ENCODE measurements around the gene HNRNPA3. TPM values are rescaled to one million over a fixed set of nuclear protein-coding genes. Genes with fewer than 3 reads are reported as not detected.

Gene HNRNPA3
- total RNA-seq = 100 to 1,000 TPM; 329 to 350 TPM

- peak within 1 kb of the TSS; percentile 92 for H3K4me3 Mint-ChIP-seq
- POLR2A ChIA-PET = interaction anchor here (0.6 to 1.7 kb wide), 23 partner anchors 9 to 181 kb away, joined by 3 to 84 read pairs (median 5); partner anchors contain the start of gene NFE2L2
- no peaks in the 10 kb centered on the region for H3K27me3 Mint-ChIP-seq (ENCODE audit: low read depth)
- H3K27ac Mint-ChIP-seq = peak within 1 kb of the TSS; percentile 99
- peak; percentile 100 for DNase-seq
- H3K4me1 Mint-ChIP-seq (ENCODE audit: low read depth) = peaks cover 42% of the 10 kb centered on the region
- ATAC-seq = peak; percentile 88
- peaks cover 45% of the 10 kb centered on the region for H3K36me3 Mint-ChIP-seq (ENCODE audit: low read depth)
- CTCF ChIA-PET = interaction anchor here (0.7 to 1.7 kb wide), 13 partner anchors 11 to 181 kb away, joined by 3 to 21 read pairs (median 4); no protein-coding TSS in a partner anchor
- no peaks in the 10 kb centered on the region for H3K9me3 Mint-ChIP-seq (ENCODE audit: insufficient read depth)
Observed at GRCh38 chr2:177212106-177212890, at the start of gene HNRNPA3. HNRNPA3 (plus strand) TSS chr2:177212794; CDS start chr2:177212800, 6 bp downstream.

DNA sequence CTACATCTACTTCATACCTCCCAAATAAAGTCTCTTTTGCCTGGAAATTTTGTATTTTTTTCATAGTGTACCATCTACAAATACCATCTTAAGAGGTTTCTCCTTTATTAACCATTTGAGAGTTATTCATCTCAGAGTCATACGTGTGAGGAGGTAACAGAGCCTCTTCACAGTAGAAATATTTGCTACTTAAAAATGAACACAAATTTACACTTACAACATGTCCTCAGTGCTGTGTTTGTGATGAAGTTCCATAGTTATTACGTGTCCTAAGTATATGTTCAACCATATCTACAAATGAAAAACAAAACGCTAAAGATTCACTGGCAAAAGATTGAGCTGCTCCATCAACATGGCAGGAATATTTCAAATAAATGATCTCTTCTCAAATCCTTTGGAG, 48.5 kb upstream of the HNRNPA3 start:
- Mint-ChIP-seq H3K9me3 (ENCODE audit: insufficient read depth) (no peaks in the 10 kb centered on the region), H3K36me3 (ENCODE audit: low read depth) (no peaks in the 10 kb centered on the region), H3K4me3 (no peak overlapping the region), H3K27ac (no peak overlapping the region), H3K4me1 (ENCODE audit: low read depth) (peaks cover 25% of the 10 kb centered on the region), H3K27me3 (ENCODE audit: low read depth) (peaks cover 10% of the 10 kb centered on the region)
- ChIA-PET POLR2A (interaction anchor here (0.9 to 3.7 kb wide), 5 partner anchors 48 to 170 kb away, joined by 3 to 58 read pairs (median 4); partner anchors contain the start of genes HNRNPA3 and NFE2L2), CTCF (interaction anchor here (0.7 to 7.7 kb wide), 58 partner anchors 9 to 1037 kb away, joined by 3 to 217 read pairs (median 7); partner anchors contain the start of genes AGPS, HNRNPA3 and NFE2L2)
- ATAC-seq = no peak
- no peak for DNase-seq

- ChIA-PET POLR2A (interaction anchor here (0.6 to 3.7 kb wide), 8 partner anchors 40 to 169 kb away, joined by 3 to 58 read pairs (median 4); partner anchors contain the start of genes HNRNPA3 and NFE2L2), CTCF (interaction anchor here (0.6 to 7.7 kb wide), 88 partner anchors 9 to 1037 kb away, joined by 3 to 217 read pairs (median 5); partner anchors contain the start of genes AGPS, HNRNPA3 and NFE2L2)
- peak; percentile 79 for ATAC-seq
- Mint-ChIP-seq H3K9me3 (ENCODE audit: insufficient read depth) (no peaks in the 10 kb centered on the region), H3K4me3 (no peak overlapping the region), H3K4me1 (ENCODE audit: low read depth) (peaks cover 29% of the 10 kb centered on the region), H3K27ac (no peak overlapping the region), H3K27me3 (ENCODE audit: low read depth) (peaks cover 10% of the 10 kb centered on the region), H3K36me3 (ENCODE audit: low read depth) (no peaks in the 10 kb centered on the region)
- DNase-seq = peak; percentile 86
Observed at GRCh38 chr2:177164584-177165052, 48.0 kb upstream of the HNRNPA3 start.

GRCh38 chr2:177165061-177165583, 47.5 kb upstream of the HNRNPA3 start:
- H3K4me1 Mint-ChIP-seq (ENCODE audit: low read depth) = peaks cover 34% of the 10 kb centered on the region
- no peak for DNase-seq
- ChIA-PET CTCF (interaction anchor here (0.6 to 7.7 kb wide), 83 partner anchors 10 to 617 kb away, joined by 3 to 217 read pairs (median 5); partner anchors contain the start of genes AGPS, HNRNPA3 and NFE2L2), POLR2A (interaction anchor here (0.6 to 3.7 kb wide), 10 partner anchors 39 to 169 kb away, joined by 3 to 58 read pairs (median 4); partner anchors contain the start of genes HNRNPA3 and NFE2L2)
- ATAC-seq = peak; percentile 16
- no peak overlapping the region for H3K4me3 Mint-ChIP-seq
- H3K36me3 Mint-ChIP-seq (ENCODE audit: low read depth) = no peaks in the 10 kb centered on the region
- H3K27me3 Mint-ChIP-seq (ENCODE audit: low read depth) = peaks cover 10% of the 10 kb centered on the region
- no peak overlapping the region for H3K27ac Mint-ChIP-seq
- no peaks in the 10 kb centered on the region for H3K9me3 Mint-ChIP-seq (ENCODE audit: insufficient read depth)

- POLR2A ChIA-PET = interaction anchor here (0.9 to 3.7 kb wide), 7 partner anchors 46 to 165 kb away, joined by 3 to 58 read pairs (median 4); partner anchors contain the start of genes HNRNPA3 and NFE2L2
- Mint-ChIP-seq H3K27me3 (ENCODE audit: low read depth) (peaks cover 7% of the 10 kb centered on the region), H3K4me1 (ENCODE audit: low read depth) (peaks cover 39% of the 10 kb centered on the region), H3K9me3 (ENCODE audit: insufficient read depth) (no peaks in the 10 kb centered on the region), H3K27ac (peak overlapping the region; percentile 71), H3K36me3 (ENCODE audit: low read depth) (no peaks in the 10 kb centered on the region), H3K4me3 (peak overlapping the region; percentile 57)
- CTCF ChIA-PET = interaction anchor here (0.8 to 7.7 kb wide), 41 partner anchors 11 to 600 kb away, joined by 3 to 217 read pairs (median 9); partner anchors contain the start of genes AGPS, HNRNPA3 and NFE2L2
- DNase-seq (no peak), ATAC-seq (peak; percentile 42)
Observed at GRCh38 chr2:177165721-177166711, 46.6 kb upstream of the HNRNPA3 start.

DNA sequence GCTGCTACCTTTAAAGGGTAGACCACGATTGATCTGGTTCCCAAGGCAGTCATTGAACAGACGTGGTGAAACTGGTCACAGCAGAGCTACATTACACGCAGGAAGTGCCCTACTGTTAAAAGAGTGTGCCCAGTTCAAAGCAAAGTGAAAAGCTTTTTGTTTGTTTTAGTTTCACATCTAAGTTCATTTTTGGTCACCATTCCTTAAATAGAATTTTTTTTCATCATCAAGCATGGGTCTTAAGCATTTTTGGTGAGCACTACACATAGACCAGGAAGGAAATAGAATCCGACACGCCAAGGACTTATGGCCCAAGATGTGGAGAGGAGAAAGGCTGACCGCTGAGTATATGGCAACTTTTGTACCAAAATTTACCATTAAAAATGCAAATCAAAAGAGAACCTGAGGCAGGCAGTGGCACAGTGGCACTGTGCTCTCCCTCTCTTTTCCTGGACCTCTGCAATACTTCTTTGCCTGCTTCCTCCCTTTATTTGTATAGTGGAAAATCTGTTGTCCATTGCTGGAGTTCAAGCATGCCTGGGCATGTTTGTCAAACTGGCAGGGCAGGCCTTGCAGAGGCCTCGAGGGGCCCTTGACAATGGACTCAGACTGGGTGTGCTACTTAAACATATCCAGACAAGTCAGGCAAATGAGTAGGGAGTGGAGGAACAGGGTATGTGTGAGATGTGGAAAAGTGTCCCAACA, 42.6 kb upstream of the HNRNPA3 start:
- peaks cover 3% of the 10 kb centered on the region for H3K27me3 Mint-ChIP-seq (ENCODE audit: low read depth)
- ChIA-PET CTCF (interaction anchor here (0.8 to 2.4 kb wide), 13 partner anchors 9 to 242 kb away, joined by 3 to 9 read pairs (median 3); partner anchors contain the start of genes HNRNPA3 and NFE2L2), POLR2A (interaction anchor here (0.9 to 1.8 kb wide), 3 partner anchors 27 to 94 kb away, joined by 3 to 10 read pairs (median 5); partner anchors contain the start of genes HNRNPA3 and NFE2L2)
- H3K36me3 Mint-ChIP-seq (ENCODE audit: low read depth) = no peaks in the 10 kb centered on the region
- H3K4me3 Mint-ChIP-seq = no peak overlapping the region
- peaks cover 37% of the 10 kb centered on the region for H3K4me1 Mint-ChIP-seq (ENCODE audit: low read depth)
- peak overlapping the region; percentile 66 for H3K27ac Mint-ChIP-seq
- DNase-seq = peak; percentile 37
- no peaks in the 10 kb centered on the region for H3K9me3 Mint-ChIP-seq (ENCODE audit: insufficient read depth)
- peak; percentile 67 for ATAC-seq

- no peak for ATAC-seq
Observed at GRCh38 chr2:177171418-177171865, 41.2 kb upstream of the HNRNPA3 start.

GRCh38 chr2:177172034-177172880, 40.3 kb upstream of the HNRNPA3 start:
- no peaks in the 10 kb centered on the region for H3K36me3 Mint-ChIP-seq (ENCODE audit: low read depth)
- peaks cover 24% of the 10 kb centered on the region for H3K4me1 Mint-ChIP-seq (ENCODE audit: low read depth)

More at GRCh38 chr2:177171418-177171865, 41.2 kb upstream of the HNRNPA3 start:
- Mint-ChIP-seq H3K4me3 (no peak overlapping the region), H3K27ac (no peak overlapping the region), H3K4me1 (ENCODE audit: low read depth) (peaks cover 28% of the 10 kb centered on the region), H3K9me3 (ENCODE audit: insufficient read depth) (no peaks in the 10 kb centered on the region), H3K27me3 (ENCODE audit: low read depth) (peaks cover 7% of the 10 kb centered on the region), H3K36me3 (ENCODE audit: low read depth) (no peaks in the 10 kb centered on the region)
- no peak for DNase-seq
- ChIA-PET CTCF (interaction anchor here (0.7 to 1.1 kb wide), 2 partner anchors 10 to 163 kb away, joined by 3 to 4 read pairs; no protein-coding TSS in a partner anchor), POLR2A (no interaction called here)

DNA sequence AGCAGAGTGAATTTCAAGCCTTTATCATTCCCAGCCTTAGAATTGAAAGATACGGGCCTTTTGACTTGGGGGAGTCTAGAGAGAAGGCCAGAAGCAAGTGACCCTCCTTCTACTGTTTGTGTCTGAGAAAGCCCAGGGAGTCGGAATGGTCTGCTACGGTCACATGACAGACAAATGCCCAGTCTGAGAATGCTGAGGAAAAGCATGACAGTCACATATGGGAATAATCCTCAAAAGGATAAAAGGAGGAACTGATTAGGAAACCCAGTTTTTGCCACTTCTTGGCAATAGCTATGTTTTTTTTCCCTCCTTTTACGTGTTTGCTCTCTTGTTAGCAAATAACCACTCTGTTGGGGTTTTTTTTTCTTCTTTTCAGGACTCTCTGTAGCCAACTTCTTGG, 38.1 kb upstream of the HNRNPA3 start:
- H3K27me3 Mint-ChIP-seq (ENCODE audit: low read depth) = peaks cover 9% of the 10 kb centered on the region
- ATAC-seq (no peak), DNase-seq (no peak)
- POLR2A ChIA-PET = interaction anchor here (0.6 kb wide), 1 partner anchor 17 kb away, joined by 3 read pairs; no protein-coding TSS in a partner anchor
- H3K9me3 Mint-ChIP-seq (ENCODE audit: insufficient read depth) = no peaks in the 10 kb centered on the region
- H3K27ac Mint-ChIP-seq = no peak overlapping the region
- H3K36me3 Mint-ChIP-seq (ENCODE audit: low read depth) = no peaks in the 10 kb centered on the region
- H3K4me1 Mint-ChIP-seq (ENCODE audit: low read depth) = peaks cover 11% of the 10 kb centered on the region
- CTCF ChIA-PET = interaction anchor here (0.8 to 1.5 kb wide), 3 partner anchors 11 to 161 kb away, joined by 3 read pairs; no protein-coding TSS in a partner anchor
- H3K4me3 Mint-ChIP-seq = no peak overlapping the region

More at GRCh38 chr2:177172034-177172880, 40.3 kb upstream of the HNRNPA3 start:
- Mint-ChIP-seq H3K27ac (no peak overlapping the region), H3K27me3 (ENCODE audit: low read depth) (peaks cover 7% of the 10 kb centered on the region), H3K9me3 (ENCODE audit: insufficient read depth) (no peaks in the 10 kb centered on the region), H3K4me3 (no peak overlapping the region)
- CTCF ChIA-PET = interaction anchor here (0.7 to 1.1 kb wide), 2 partner anchors 10 to 162 kb away, joined by 3 to 4 read pairs; no protein-coding TSS in a partner anchor
- ATAC-seq (no peak), DNase-seq (no peak)
- POLR2A ChIA-PET = no interaction called here

Data from activated CD8-positive, alpha-beta T cell treated with anti-CD3 and anti-CD28 coated beads, Interleukin-2, amount 10 ng/mL, durations not matched to agents 7 days and 5 days (primary cell).